NCI-H2171 (cell line): ENCODE measurements around the gene SH2B3.
"Not testable (repeated sequence)": the region's sequence is repeated elsewhere in the genome, so short reads cannot be mapped to it uniquely, and the experiment has no call there.

Experiments used
- DNase-seq: peaks from one replicate; lab custom pipeline; 2025; lab: John Stamatoyannopoulos, UW

SH2B3 gene

DNA sequence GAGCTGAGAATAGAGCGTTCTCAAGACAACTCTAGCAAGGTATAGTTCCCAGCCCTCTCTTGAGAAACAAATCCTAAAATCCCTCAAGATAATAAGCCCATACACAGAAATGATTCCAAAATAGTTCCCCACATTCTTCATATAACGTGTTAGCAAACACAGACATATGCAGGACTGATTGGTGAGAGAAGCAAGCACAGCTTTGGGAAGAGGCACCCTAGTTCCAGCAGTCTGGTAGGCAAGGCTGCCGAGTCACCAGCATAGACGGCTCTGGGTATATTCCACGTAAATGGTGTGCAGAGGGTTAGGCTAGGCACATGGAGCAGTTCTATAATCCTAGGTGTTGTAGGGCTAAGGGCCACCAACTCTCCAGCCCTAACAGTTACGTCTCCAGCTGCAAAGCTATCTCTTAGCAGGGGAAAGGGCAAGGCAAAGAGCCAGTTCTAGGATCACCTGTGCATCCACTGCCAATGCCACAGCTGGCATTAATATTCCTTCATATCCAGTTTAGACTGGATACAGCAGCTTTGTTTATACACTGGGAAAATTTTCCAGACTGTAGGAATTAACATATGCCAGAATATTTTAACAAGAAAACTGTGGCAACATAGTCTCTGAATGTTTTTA lies 52.9 kb downstream of the SH2B3 start:
- DNase-seq: no peak

DNA sequence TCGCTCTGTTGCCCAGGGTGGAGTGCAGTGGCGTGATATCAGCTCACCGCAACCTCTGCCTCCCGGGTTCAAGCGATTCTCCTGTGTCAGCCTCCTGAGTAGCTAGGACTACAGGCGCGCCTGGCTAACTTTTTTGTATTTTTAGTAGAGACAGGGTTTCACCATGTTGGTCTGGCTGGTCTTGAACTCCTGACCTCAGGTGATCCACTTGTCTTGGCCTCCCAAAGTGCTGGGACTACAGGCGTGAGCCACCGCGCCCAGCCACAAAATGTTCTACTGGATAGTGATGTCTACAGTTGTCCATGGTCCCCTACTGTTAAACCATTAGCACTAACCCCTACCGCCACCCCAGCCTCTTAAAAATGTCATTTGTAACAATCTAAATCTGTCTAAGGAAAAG lies 54.4 kb downstream of the SH2B3 start:
- not testable (repeated sequence) for DNase-seq

DNA sequence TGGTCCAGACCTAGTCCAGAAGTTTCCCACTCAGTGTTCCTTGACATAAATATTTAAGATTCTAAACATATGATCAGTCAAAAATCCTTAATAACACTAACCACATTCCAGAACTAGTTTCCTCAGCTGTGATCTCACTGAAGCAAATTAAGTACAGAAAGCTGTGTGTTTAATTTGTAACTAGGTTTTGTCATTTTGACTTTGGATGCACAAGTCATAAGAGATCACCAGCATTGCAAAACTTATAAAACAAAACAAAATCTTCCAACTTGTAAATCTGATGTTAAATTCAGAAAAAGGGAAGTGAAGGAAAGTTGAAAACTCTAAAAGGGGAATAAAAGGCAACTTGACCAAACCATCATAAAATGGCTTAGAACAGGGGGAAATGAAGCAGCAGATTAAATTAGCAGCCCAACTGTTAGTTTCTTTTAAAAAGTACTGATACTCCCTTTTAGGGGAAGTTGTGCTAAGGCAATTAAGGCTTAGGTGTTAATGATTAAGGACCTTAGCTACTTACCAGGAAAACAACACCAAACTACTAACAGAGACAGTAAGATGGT lies 56.6 kb downstream of the SH2B3 start:
- DNase-seq: no peak

- DNase-seq: no peak
Measured at GRCh38 chr12:111467092-111467856, 61.6 kb downstream of the SH2B3 start.

- DNase-seq: no peak
Measured at GRCh38 chr12:111467857-111468241, 62.1 kb downstream of the SH2B3 start.

GRCh38 chr12:111469401-111469800 lies 63.7 kb downstream of the SH2B3 start:
- DNase-seq: no peak

- DNase-seq: no peak
Measured at GRCh38 chr12:111471236-111471635, 65.5 kb downstream of the SH2B3 start.

- DNase-seq: no peak
Measured at GRCh38 chr12:111482462-111482861, 76.7 kb downstream of the SH2B3 start.

DNA sequence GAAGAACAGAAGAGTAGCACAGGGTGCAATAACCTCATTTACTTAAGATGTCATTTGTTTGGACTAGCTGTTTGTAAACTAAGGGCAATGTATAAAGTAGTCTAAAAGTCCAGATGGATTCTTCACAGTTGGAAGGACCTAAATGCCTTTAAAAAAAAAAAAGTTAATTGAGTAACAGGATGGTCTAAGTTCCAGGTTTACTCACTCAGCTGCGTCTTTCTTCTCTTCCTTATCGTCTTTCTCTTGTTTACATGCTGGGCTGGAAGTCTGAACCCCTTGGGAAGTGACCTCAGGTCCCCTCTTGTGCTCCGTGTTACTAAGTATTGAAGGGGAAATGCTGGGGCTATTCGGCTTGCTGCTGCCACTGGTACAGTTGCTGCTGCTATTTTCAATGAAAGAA lies 82.5 kb downstream of the SH2B3 start:
- DNase-seq: peak; percentile 50

DNA sequence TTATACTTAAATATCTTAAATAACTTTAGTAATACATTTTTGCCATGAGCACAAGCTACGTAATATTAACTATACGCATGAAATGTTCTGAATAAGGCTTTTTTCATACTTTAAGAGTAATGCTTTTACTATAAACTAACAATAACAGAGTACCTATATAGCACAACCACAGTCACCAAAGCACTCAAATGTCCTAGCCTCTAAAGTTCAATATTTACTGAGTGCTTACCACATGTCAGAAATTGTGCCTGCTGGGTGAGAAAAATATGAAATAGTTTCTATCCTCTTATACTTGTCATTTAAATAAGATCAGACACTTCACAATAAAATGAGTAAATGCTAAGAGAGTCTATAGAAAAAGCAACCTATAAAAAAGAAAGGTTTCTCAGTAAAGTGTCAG lies 83.1 kb downstream of the SH2B3 start:
- DNase-seq: no peak

DNA sequence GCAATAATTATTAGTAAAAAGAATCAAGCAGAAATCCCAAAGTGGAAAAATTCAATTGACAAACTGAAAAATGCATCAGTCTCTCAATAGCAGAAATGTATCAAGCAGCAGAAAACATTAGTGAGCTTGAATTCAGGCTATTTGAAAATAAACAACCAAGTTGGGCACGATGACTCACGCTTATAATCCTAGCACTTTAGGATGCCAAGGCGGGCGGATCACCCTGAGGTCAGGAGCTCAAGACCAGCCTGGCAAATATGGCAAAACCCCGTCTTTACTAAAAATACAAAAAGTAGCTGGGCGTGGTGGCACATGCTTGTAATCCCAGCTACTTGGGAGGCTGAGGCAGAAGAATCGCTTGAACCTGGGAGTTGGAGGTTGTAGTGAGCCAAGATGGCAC lies 87.3 kb downstream of the SH2B3 start:
- not testable (repeated sequence) for DNase-seq

- DNase-seq: no peak
Measured at GRCh38 chr12:111494676-111495075, 89.0 kb downstream of the SH2B3 start.
